HepG2 (cell line): Measurements from ENCODE around the gene ADSS2. TPM values are rescaled to one million over a fixed set of nuclear protein-coding genes. Genes with fewer than 3 reads are reported as not detected.

Experiments
- ASH2L ChIP-seq: fragments of 300-600, 200-600 bp; sonication (generic); IDR thresholded peaks from 2 replicates; pipeline ENCODE4 v1.7.0; 2017; ENCODE audit warnings: low read depth, mild to moderate bottlenecking, moderate library complexity, mixed read lengths, low read length; ENCODE audit not compliant: insufficient read length
- KDM5A ChIP-seq: fragments of 200-600 bp; sonication (generic); IDR thresholded peaks from 2 replicates; pipeline ENCODE4 v1.7.0; 2018; ENCODE audit warnings: antibody characterized with exemption, mild to moderate bottlenecking, low read length, borderline replicate concordance
- KIAA2018 ChIP-seq: sonication (generic); formaldehyde crosslinking; IDR thresholded peaks from 2 replicates; pipeline ENCODE4 v1.5.0; 2020; ENCODE audit warnings: mild to moderate bottlenecking, missing genetic modification reagents, borderline replicate concordance
- NFKBIZ ChIP-seq: IDR thresholded peaks from 2 replicates; pipeline ENCODE4 v1.6.1; 2018; ENCODE audit warnings: missing genetic modification reagents, missing compliant biosample characterization
- PLSCR1 ChIP-seq: sonication (generic); formaldehyde crosslinking; IDR thresholded peaks from 2 replicates; pipeline ENCODE4 v1.5.0; 2020; ENCODE audit warnings: missing genetic modification reagents, mild to moderate bottlenecking, borderline replicate concordance
- POLR2G ChIP-seq: fragments of 200-400 bp; formaldehyde crosslinking; IDR thresholded peaks from 2 replicates; pipeline ENCODE4 v1.6.1; 2018; ENCODE audit warnings: mild to moderate bottlenecking, low read depth, low read length, moderate library complexity
- RARA ChIP-seq: IDR thresholded peaks from 2 replicates; pipeline ENCODE4 v1.6.1; 2016; ENCODE audit warnings: missing genetic modification reagents, missing compliant biosample characterization
- SIX1 ChIP-seq: sonication (generic); formaldehyde crosslinking; IDR thresholded peaks from 2 replicates; pipeline ENCODE4 v1.4.0; 2020; ENCODE audit warnings: missing genetic modification reagents, borderline replicate concordance
- TSC22D2 ChIP-seq: sonication (generic); formaldehyde crosslinking; IDR thresholded peaks from 2 replicates; pipeline ENCODE4 v1.5.1; 2020; ENCODE audit warnings: missing genetic modification reagents, mild to moderate bottlenecking, borderline replicate concordance
- XBP1 ChIP-seq: sonication (generic); formaldehyde crosslinking; IDR thresholded peaks from 2 replicates; pipeline ENCODE4 v1.5.0; 2020; ENCODE audit warnings: missing genetic modification reagents
- ZNF615 ChIP-seq: sonication (generic); formaldehyde crosslinking; IDR thresholded peaks from 2 replicates; pipeline ENCODE4 v1.5.0; 2020; ENCODE audit warnings: mild to moderate bottlenecking, missing genetic modification reagents, borderline replicate concordance
- ZNF781 ChIP-seq: sonication (generic); formaldehyde crosslinking; IDR thresholded peaks from 2 replicates; pipeline ENCODE4 v1.5.1; 2020; ENCODE audit warnings: borderline replicate concordance, mild to moderate bottlenecking, missing genetic modification reagents; ENCODE audit errors: not compliant biosample characterization
- polyA plus RNA-seq, 8 experiments: library from polyadenylated mRNA; depleted of rRNA in 3 of 8; stranded (reverse) in 7 of 8; unstranded in 1 of 8; fragments of >200 nt; fragmentation: Illumina TruSeq in 4 of 8; extraction: Trizol in 4 of 8; gene quantifications; 2 replicates each; pipeline versions ENCODE4 v1.2.1 to v1.2.3, GENCODE V29; 2011 to 2016; ENCODE audit warnings: low read depth in 4 of 8, missing spikeins in 1 of 8, mixed read lengths in 1 of 8; ENCODE audit not compliant: insufficient read depth in 1 of 8
- total RNA-seq, 5 experiments: library from RNA; depleted of rRNA; stranded (reverse); fragments of >200 nt; fragmentation: Illumina TruSeq; extraction: Trizol; gene quantifications; 2 replicates each; pipeline ENCODE4 v1.2.3, GENCODE V29; 2016; ENCODE audit warnings: low read depth in 1 of 5

The ADSS2 gene
- total and polyA plus RNA-seq, 2 of the 13 experiments (the other 11 are each of a cell fraction or from before 2014, with no cell fraction given), result 15.1 to 43.4 TPM

GRCh38 chr1:244447552-244447951, 4.2 kb downstream of the ADSS2 start (continued):
- TF ChIP-seq KDM5A (no peak), RARA (CRISPR knock-in tag) (no peak), KIAA2018 (CRISPR knock-in tag) (no peak), TSC22D2 (CRISPR knock-in tag) (no peak), ZNF781 (no peak), ASH2L (no peak), PLSCR1 (CRISPR knock-in tag) (no peak), POLR2G (no peak), NFKBIZ (CRISPR knock-in tag) (no peak), XBP1 (CRISPR knock-in tag) (no peak), SIX1 (no peak), ZNF615 (CRISPR knock-in tag) (no peak)
- TF ChIP-seq, all 625 proteins: peak for 0
